Activated T-helper 1 cell treated with anti-CD3 and anti-CD28 coated beads, Interleukin-12 subunit alpha, Interleukin-12 subunit beta, Interleukin-2, Interleukin-4 antibody, amounts not matched to agents 30 ng/mL and 10 ng/mL and 1 ng/mL, durations not matched to agents 14 hours and 24 hours and 36 hours (primary cell): ENCODE measurements around the gene PYCARD. TPM values are rescaled to one million over a fixed set of nuclear protein-coding genes. Genes with fewer than 3 reads are reported as not detected.
"Not testable (repeated sequence)": the region's sequence is repeated elsewhere in the genome, so short reads cannot be mapped to it uniquely, and the experiment has no call there.

Experiments used
- DNase-seq: peaks from one replicate; pipeline ENCODE4 v3.0.0; 2021; ENCODE audit warnings: low spot score
- H3K27ac Mint-ChIP-seq: one replicate; pipeline ENCODE4 v1.8.0; 2021; ENCODE audit warnings: mild to moderate bottlenecking, mixed read lengths
- H3K27me3 Mint-ChIP-seq: one replicate; pipeline ENCODE4 v1.8.0; 2022; ENCODE audit warnings: mild to moderate bottlenecking, moderate library complexity, mixed read lengths; ENCODE audit not compliant: insufficient read depth
- H3K36me3 Mint-ChIP-seq: one replicate; pipeline ENCODE4 v1.8.0; 2021; ENCODE audit warnings: low read depth, mixed read lengths
- H3K4me1 Mint-ChIP-seq: one replicate; pipeline ENCODE4 v1.8.0; 2021; ENCODE audit warnings: low read depth, mixed read lengths
- H3K4me3 Mint-ChIP-seq: one replicate; pipeline ENCODE4 v1.8.0; 2021; ENCODE audit warnings: mild to moderate bottlenecking, moderate library complexity, mixed read lengths
- H3K9me3 Mint-ChIP-seq: one replicate; pipeline ENCODE4 v1.8.0; 2021; ENCODE audit warnings: mixed read lengths
- intact Hi-C: fragments of 100-400 bp; cut with micrococcal nuclease; formaldehyde crosslinking; loops from one replicate; pipeline ENCODE4 v1.15.1; 2024
- total RNA-seq: library from RNA; stranded (reverse); gene quantifications from 2 replicates; pipeline ENCODE4 v1.2.3, GENCODE V29; 2022

Gene PYCARD
- 20.9 and 21.2 TPM in 2 replicates for total RNA-seq

GRCh38 chr16:31202414-31203375 is at the start of gene PYCARD:
Gene PYCARD, minus strand, starts transcription at chr16:31202760. Its CDS starts 70 bp downstream, at chr16:31202690.
- intact Hi-C loops, result loop anchor here (5.0 kb wide), 2 partner anchors 155 to 665 kb away; partner anchors contain the start of gene ITGAX
- Mint-ChIP-seq H3K27me3 (peaks cover 5% of the 10 kb centered on the region), H3K4me3 (peak within 1 kb of the TSS; percentile 85), H3K9me3 (no peaks in the 10 kb centered on the region), H3K36me3 (peaks cover 16% of the 10 kb centered on the region), H3K4me1 (peaks cover 55% of the 10 kb centered on the region), H3K27ac (peak within 1 kb of the TSS; percentile 80)
- DNase-seq, result no peak

GRCh38 chr16:31251435-31251834 is 48.9 kb upstream of the PYCARD start:
- peak overlapping the region; percentile 47 for H3K4me3 Mint-ChIP-seq
- H3K27ac Mint-ChIP-seq, result peak overlapping the region; percentile 70
- H3K9me3 Mint-ChIP-seq, result no peaks in the 10 kb centered on the region
- peaks cover 4% of the 10 kb centered on the region for H3K36me3 Mint-ChIP-seq
- intact Hi-C loops, result loop anchor here (5.0 kb wide), 1 partner anchor 106 kb away; the partner anchor contains the start of gene ITGAX
- no peaks in the 10 kb centered on the region for H3K27me3 Mint-ChIP-seq
- no peak for DNase-seq
- peaks cover 45% of the 10 kb centered on the region for H3K4me1 Mint-ChIP-seq

GRCh38 chr16:31250782-31251384 is 48.3 kb upstream of the PYCARD start:
- no peak for DNase-seq
- H3K9me3 Mint-ChIP-seq, result no peaks in the 10 kb centered on the region
- H3K27ac Mint-ChIP-seq, result peak overlapping the region; percentile 70
- intact Hi-C loops, result loop anchor here (5.0 kb wide), 1 partner anchor 106 kb away; the partner anchor contains the start of gene ITGAX
- peaks cover 45% of the 10 kb centered on the region for H3K4me1 Mint-ChIP-seq
- no peaks in the 10 kb centered on the region for H3K27me3 Mint-ChIP-seq
- peak overlapping the region; percentile 47 for H3K4me3 Mint-ChIP-seq
- peaks cover 4% of the 10 kb centered on the region for H3K36me3 Mint-ChIP-seq

GRCh38 chr16:31248344-31248743 is 45.8 kb upstream of the PYCARD start:
- Mint-ChIP-seq H3K27ac (no peak overlapping the region), H3K9me3 (no peaks in the 10 kb centered on the region), H3K36me3 (no peaks in the 10 kb centered on the region), H3K4me3 (no peak overlapping the region), H3K4me1 (peaks cover 35% of the 10 kb centered on the region), H3K27me3 (no peaks in the 10 kb centered on the region)
- intact Hi-C loops, result no loop called here
- DNase-seq, result no peak

- Mint-ChIP-seq H3K36me3 (no peaks in the 10 kb centered on the region), H3K27ac (no peak overlapping the region), H3K9me3 (no peaks in the 10 kb centered on the region), H3K27me3 (no peaks in the 10 kb centered on the region), H3K4me1 (peaks cover 16% of the 10 kb centered on the region), H3K4me3 (no peak overlapping the region)
- DNase-seq, result no peak
- intact Hi-C loops, result no loop called here
Measured at GRCh38 chr16:31246296-31246695, 43.7 kb upstream of the PYCARD start.

GRCh38 chr16:31245598-31245997 is 43.0 kb upstream of the PYCARD start:
- DNase-seq, H3K27me3 Mint-ChIP-seq, H3K27ac Mint-ChIP-seq, H3K4me1 Mint-ChIP-seq, H3K4me3 Mint-ChIP-seq, intact Hi-C loops, H3K9me3 Mint-ChIP-seq, H3K36me3 Mint-ChIP-seq: not testable (repeated sequence)

GRCh38 chr16:31243734-31244670 is 41.4 kb upstream of the PYCARD start:
- Mint-ChIP-seq H3K4me3 (no peak overlapping the region), H3K27me3 (no peaks in the 10 kb centered on the region), H3K27ac (no peak overlapping the region), H3K36me3 (no peaks in the 10 kb centered on the region), H3K9me3 (no peaks in the 10 kb centered on the region), H3K4me1 (no peaks in the 10 kb centered on the region)
- intact Hi-C loops, result no loop called here
- no peak for DNase-seq

GRCh38 chr16:31242206-31242605 is 39.6 kb upstream of the PYCARD start:
- no peak for DNase-seq
- no peaks in the 10 kb centered on the region for H3K4me1 Mint-ChIP-seq
- no peak overlapping the region for H3K27ac Mint-ChIP-seq
- H3K4me3 Mint-ChIP-seq, result no peak overlapping the region
- H3K9me3 Mint-ChIP-seq, result no peaks in the 10 kb centered on the region
- H3K36me3 Mint-ChIP-seq, result no peaks in the 10 kb centered on the region
- intact Hi-C loops, result no loop called here
- no peaks in the 10 kb centered on the region for H3K27me3 Mint-ChIP-seq

GRCh38 chr16:31238041-31238440 is 35.5 kb upstream of the PYCARD start:
- no peak overlapping the region for H3K4me3 Mint-ChIP-seq
- H3K27ac Mint-ChIP-seq, result no peak overlapping the region
- H3K36me3 Mint-ChIP-seq, result no peaks in the 10 kb centered on the region
- no peaks in the 10 kb centered on the region for H3K4me1 Mint-ChIP-seq
- intact Hi-C loops, result no loop called here
- H3K9me3 Mint-ChIP-seq, result no peaks in the 10 kb centered on the region
- peaks cover 2% of the 10 kb centered on the region for H3K27me3 Mint-ChIP-seq
- no peak for DNase-seq

GRCh38 chr16:31229501-31229900 is 26.9 kb upstream of the PYCARD start:
- H3K27ac Mint-ChIP-seq, result no peak overlapping the region
- no peak for DNase-seq
- intact Hi-C loops, result no loop called here
- no peaks in the 10 kb centered on the region for H3K9me3 Mint-ChIP-seq
- no peaks in the 10 kb centered on the region for H3K36me3 Mint-ChIP-seq
- no peak overlapping the region for H3K4me3 Mint-ChIP-seq
- no peaks in the 10 kb centered on the region for H3K4me1 Mint-ChIP-seq
- H3K27me3 Mint-ChIP-seq, result no peaks in the 10 kb centered on the region

- DNase-seq, result no peak
- Mint-ChIP-seq H3K4me3 (no peak overlapping the region), H3K27ac (no peak overlapping the region), H3K4me1 (no peaks in the 10 kb centered on the region), H3K27me3 (peaks cover 2% of the 10 kb centered on the region), H3K36me3 (no peaks in the 10 kb centered on the region), H3K9me3 (no peaks in the 10 kb centered on the region)
- intact Hi-C loops, result no loop called here
Measured at GRCh38 chr16:31228206-31228605, 25.6 kb upstream of the PYCARD start.

- Mint-ChIP-seq H3K9me3 (no peaks in the 10 kb centered on the region), H3K4me3 (no peak overlapping the region), H3K36me3 (no peaks in the 10 kb centered on the region), H3K4me1 (no peaks in the 10 kb centered on the region), H3K27ac (no peak overlapping the region), H3K27me3 (peaks cover 20% of the 10 kb centered on the region)
- no peak for DNase-seq
- intact Hi-C loops, result no loop called here
Measured at GRCh38 chr16:31225193-31225592, 22.6 kb upstream of the PYCARD start.
